IMR-90 (cell line): ENCODE measurements around the gene RASL10B. TPM values are rescaled to one million over a fixed set of nuclear protein-coding genes. Genes with fewer than 3 reads are reported as not detected.

Source experiments
- ATAC-seq: fragments of 200-7000 bp; cut with Tn5 transposase; 2 replicates; pipeline ENCODE4 v1.9.1; 2020; ENCODE audit warnings: low read depth, mild to moderate bottlenecking, moderate library complexity
- BruUV-seq: library from RNA; stranded (reverse); fragments of 400-500 nt; replicated peaks from 2 replicates; lab custom pipeline; 2021; lab: Mats Ljungman, UMichigan
- CTCF ChIA-PET: fragments of 300-600 bp; formaldehyde crosslinking; extraction: SDS; loops from one replicate; lab custom pipeline; 2021; ENCODE audit warnings: antibody characterized with exemption; lab: Yijun Ruan, JAX
- POLR2A ChIA-PET: fragments of 300-600 bp; sonication (Branson Sonifier 250); formaldehyde crosslinking; loops from one replicate; lab custom pipeline; 2022; ENCODE audit warnings: antibody characterized with exemption; ENCODE audit not compliant: unreplicated experiment; lab: Charles Lee
- DNase-seq: peaks from one replicate; pipeline ENCODE4 v3.0.0; 2013
- H2AFZ ChIP-seq: replicated peaks from 2 replicates; pipeline ENCODE3; 2013; ENCODE audit warnings: low read length, mild to moderate bottlenecking; ENCODE audit not compliant: poor library complexity
- H2AK5ac ChIP-seq: 2 replicates; pipeline ENCODE4 v1.6.1; 2013; ENCODE audit warnings: low read depth, low read length, inconsistent platforms
- H2AK9ac ChIP-seq: replicated peaks from 2 replicates; pipeline ENCODE3; 2013; ENCODE audit warnings: mild to moderate bottlenecking, low read depth, low read length, moderate library complexity; ENCODE audit not compliant: poor library complexity
- H2BK120ac ChIP-seq: 2 replicates; pipeline ENCODE4 v1.6.1; 2013; ENCODE audit warnings: low read depth, low read length, inconsistent platforms
- H2BK15ac ChIP-seq: 3 replicates; pipeline ENCODE4 v1.6.1; 2013; ENCODE audit warnings: low read depth, low read length, inconsistent platforms
- H2BK20ac ChIP-seq: 2 replicates; pipeline ENCODE4 v1.6.1; 2013; ENCODE audit warnings: low read depth, mild to moderate bottlenecking, inconsistent platforms, low read length, moderate library complexity
- H2BK5ac ChIP-seq: 2 replicates; pipeline ENCODE4 v1.6.1; 2013; ENCODE audit warnings: mild to moderate bottlenecking, low read depth, low read length, inconsistent platforms; ENCODE audit not compliant: poor library complexity, severe bottlenecking
- H3K14ac ChIP-seq: replicated peaks from 2 replicates; pipeline ENCODE4 v1.6.1; 2013; ENCODE audit warnings: low read depth, low read length, inconsistent platforms
- H3K18ac ChIP-seq: 2 replicates; pipeline ENCODE4 v1.6.1; 2013; ENCODE audit warnings: low read depth, low read length, control low read depth
- H3K23ac ChIP-seq: 2 replicates; pipeline ENCODE4 v1.6.1; 2013; ENCODE audit warnings: low read depth, low read length, inconsistent platforms
- H3K27ac ChIP-seq: 2 replicates; pipeline ENCODE4 v1.5.1; 2013; ENCODE audit warnings: mild to moderate bottlenecking, control low read depth, low read length; ENCODE audit not compliant: insufficient read depth
- H3K27me3 ChIP-seq: 2 replicates; pipeline ENCODE4 v1.6.1; 2013; ENCODE audit warnings: low read length; ENCODE audit not compliant: control insufficient read depth, insufficient read depth
- H3K36me3 ChIP-seq: 2 replicates; pipeline ENCODE4 v1.6.1; 2013; ENCODE audit warnings: low read length, mixed read lengths; ENCODE audit not compliant: control insufficient read depth, insufficient read depth
- H3K4ac ChIP-seq: 2 replicates; pipeline ENCODE4 v1.6.1; 2013; ENCODE audit warnings: low read depth, low read length, inconsistent platforms
- H3K4me1 ChIP-seq: 2 replicates; pipeline ENCODE4 v1.6.1; 2013; ENCODE audit warnings: low read length, mixed read lengths; ENCODE audit not compliant: control insufficient read depth, insufficient read depth
- H3K4me2 ChIP-seq: 2 replicates; pipeline ENCODE4 v1.6.1; 2013; ENCODE audit warnings: low read depth, mild to moderate bottlenecking, control low read depth, low read length, moderate library complexity
- H3K4me3 ChIP-seq: 2 replicates; pipeline ENCODE4 v1.5.1; 2013; ENCODE audit warnings: low read depth, mild to moderate bottlenecking, control low read depth, low read length, moderate library complexity; ENCODE audit not compliant: insufficient read depth
- H3K56ac ChIP-seq: 2 replicates; pipeline ENCODE4 v1.6.1; 2013; ENCODE audit warnings: low read length, inconsistent platforms; ENCODE audit not compliant: insufficient read depth; ENCODE audit errors: extremely low read depth
- H3K79me1 ChIP-seq, 2 experiments: 2 replicates each; pipeline ENCODE4 v1.6.1; 2013; ENCODE audit warnings: low read length in 2 of 2, inconsistent platforms in 1 of 2, low read depth in 1 of 2
- H3K9ac ChIP-seq: 2 replicates; pipeline ENCODE4 v1.6.1; 2013; ENCODE audit warnings: low read depth, low read length, control low read depth
- H3K9me1 ChIP-seq: 2 replicates; pipeline ENCODE4 v1.6.1; 2013; ENCODE audit warnings: low read length, inconsistent platforms; ENCODE audit not compliant: insufficient read depth
- H3K9me3 ChIP-seq: 2 replicates; pipeline ENCODE4 v1.6.1; 2013; ENCODE audit warnings: low read length; ENCODE audit not compliant: control insufficient read depth, insufficient read depth
- H4K20me1 ChIP-seq: 2 replicates; pipeline ENCODE4 v1.6.1; 2013; ENCODE audit warnings: low read length, inconsistent platforms; ENCODE audit not compliant: insufficient read depth
- H4K5ac ChIP-seq: 2 replicates; pipeline ENCODE4 v1.6.1; 2013; ENCODE audit warnings: mild to moderate bottlenecking, low read depth, low read length, control low read depth
- H4K8ac ChIP-seq, 2 experiments: 2 replicates each; pipeline ENCODE4 v1.6.1; 2013; ENCODE audit warnings: low read depth in 2 of 2, low read length in 2 of 2, control low read depth in 1 of 2, inconsistent platforms in 1 of 2
- H4K91ac ChIP-seq: 2 replicates; pipeline ENCODE4 v1.6.1; 2013; ENCODE audit warnings: low read depth, low read length, inconsistent platforms; ENCODE audit not compliant: insufficient read depth
- BHLHE40 ChIP-seq: fragments of 150-350 bp; IDR thresholded peaks from 2 replicates; pipeline ENCODE4 v1.6.1; 2016; ENCODE audit warnings: mild to moderate bottlenecking, low read depth, low read length
- CEBPB ChIP-seq: IDR thresholded peaks from 2 replicates; pipeline ENCODE4 v1.6.1; 2012; ENCODE audit warnings: low read depth, low read length, improper control_type of control experiment
- ELK1 ChIP-seq: fragments of 150-350 bp; IDR thresholded peaks from 2 replicates; pipeline ENCODE4 v1.6.1; 2016; ENCODE audit warnings: low read depth, mild to moderate bottlenecking, low read length, moderate library complexity, borderline replicate concordance
- MAZ ChIP-seq: IDR thresholded peaks from 2 replicates; pipeline ENCODE4 v1.6.1; 2012; ENCODE audit warnings: low read depth, mild to moderate bottlenecking, low read length, improper control_type of control experiment, moderate library complexity, borderline replicate concordance
- POLR2A ChIP-seq: IDR thresholded peaks from 2 replicates; pipeline ENCODE4 v1.6.1; 2012; ENCODE audit warnings: mild to moderate bottlenecking, low read depth, low read length
- RAD21 ChIP-seq: IDR thresholded peaks from 2 replicates; pipeline ENCODE4 v1.6.1; 2012; ENCODE audit warnings: low read length, improper control_type of control experiment
- RFX5 ChIP-seq: IDR thresholded peaks from 2 replicates; pipeline ENCODE4 v1.8.0; 2012; ENCODE audit warnings: low read depth, mild to moderate bottlenecking, low read length, moderate library complexity
- SMC3 ChIP-seq: fragments of 150-350 bp; IDR thresholded peaks from 2 replicates; pipeline ENCODE4 v1.6.1; 2016; ENCODE audit warnings: low read depth, mild to moderate bottlenecking, antibody characterized with exemption, low read length, moderate library complexity
- WGBS, 2 experiments: methylation state at CpG; one replicate each; pipeline versions ENCODE4 v1.1.5 to v1.1.7; 2013; ENCODE audit warnings: missing lambda C conversion rate in 2 of 2; ENCODE audit not compliant: insufficient read length in 1 of 2; ENCODE audit errors: extremely low coverage in 2 of 2; 5-methylcytosine and 5-hydroxymethylcytosine counted together
- dilution Hi-C: fragments of 300-500 bp; cut with HindIII; formaldehyde crosslinking; loops from one replicate; pipeline ENCODE4 v1.14.3; 2018; ENCODE audit warnings: low sequenced_read_pairs; ENCODE audit not compliant: unreplicated experiment
- in situ Hi-C: fragments of 300-500 bp; cut with MboI; formaldehyde crosslinking; loops from 3 replicates; pipeline ENCODE4 v1.14.3; 2019; ENCODE audit warnings: low sequenced_read_pairs, inconsistent platforms, mixed read lengths
- intact Hi-C: fragments of 100-400 bp; cut with micrococcal nuclease; formaldehyde crosslinking; loops from 2 replicates; pipeline ENCODE4 v1.10.0; 2022
- polyA plus RNA-seq, 3 experiments: library from polyadenylated mRNA; depleted of rRNA; stranded (reverse); fragments of >200 nt; gene quantifications; 2 replicates each; pipeline ENCODE4 v1.2.3, GENCODE V29; 2012; ENCODE audit warnings: low replicate concordance in 1 of 3
- total RNA-seq: library from RNA; depleted of rRNA; stranded (reverse); fragments of >200 nt; gene quantifications from 2 replicates; pipeline ENCODE4 v1.2.3, GENCODE V29; 2012

Gene RASL10B
- total and polyA plus RNA-seq, 2 of the 4 experiments (the other 2 are of a cell fraction), result 4.1 to 4.7 TPM

DNA sequence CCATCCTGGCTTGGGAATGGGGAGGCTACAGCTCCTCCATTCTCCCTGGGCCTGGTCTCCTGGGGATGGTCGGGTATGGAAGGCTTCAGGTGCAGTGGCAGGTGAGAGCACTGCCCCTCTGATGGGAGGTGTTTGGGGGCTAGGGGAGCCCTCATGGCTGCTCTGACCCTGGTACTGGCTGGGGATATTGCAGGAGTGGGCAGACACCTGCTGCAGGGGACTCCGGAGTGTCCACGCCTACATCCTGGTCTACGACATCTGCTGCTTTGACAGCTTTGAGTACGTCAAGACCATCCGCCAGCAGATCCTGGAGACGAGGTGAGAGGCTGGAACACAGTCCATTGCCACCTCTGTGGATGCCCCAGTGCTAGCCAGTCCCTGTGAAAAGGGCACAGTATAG is 8.8 kb downstream of the RASL10B start:
- H4K8ac ChIP-seq, result no peak overlapping the region
- no peaks in the 10 kb centered on the region for H3K4me1 ChIP-seq
- TF ChIP-seq MAZ (no peak), SMC3 (no peak), RAD21 (no peak), ELK1 (no peak), RFX5 (no peak), POLR2A (no peak), BHLHE40 (no peak), CEBPB (no peak)
- ChIA-PET CTCF (no interaction called here), POLR2A (no interaction called here)
- WGBS, 2 experiments, result 90% methylated on average over 2 of the region's 7 CpGs; no CpG with 5 or more reads in 1 of the 2 experiments
- H4K5ac ChIP-seq, result no peak overlapping the region
- peaks cover 39% of the 10 kb centered on the region for H3K27me3 ChIP-seq
- H2BK5ac ChIP-seq, result no peak overlapping the region
- no peak overlapping the region for H3K4ac ChIP-seq
- peaks cover 2% of the 10 kb centered on the region; the same call in 1 of the 2 replicates for H3K9me1 ChIP-seq
- H2BK15ac ChIP-seq, result no peak overlapping the region
- H3K4me3 ChIP-seq, result no peak overlapping the region
- H3K27ac ChIP-seq, result no peak overlapping the region
- no TSS peak for BruUV-seq
- H3K9me3 ChIP-seq, result no peaks in the 10 kb centered on the region
- intact Hi-C loops (loop anchor here (10.0 kb wide), 2 partner anchors 305 to 495 kb away; partner anchors contain the start of genes SLFN12 and SLFN5), dilution Hi-C loops (no loop called here), in situ Hi-C loops (loop anchor here (25.0 kb wide), 1 partner anchor 378 kb away; the partner anchor contains the start of gene SLFN11)
- no peak overlapping the region for H2AFZ ChIP-seq
- peaks cover 12% of the 10 kb centered on the region for H4K20me1 ChIP-seq
- no peak overlapping the region for H3K14ac ChIP-seq
- no peak overlapping the region for H4K91ac ChIP-seq
- no peak overlapping the region for H3K18ac ChIP-seq
- H2BK120ac ChIP-seq, result no peak overlapping the region
- H3K9ac ChIP-seq, result no peak overlapping the region
- H3K79me1 ChIP-seq, result no peaks in the 10 kb centered on the region
- no peak for DNase-seq
- H2AK9ac ChIP-seq, result no peak overlapping the region
- no peak overlapping the region for H3K4me2 ChIP-seq
- H2BK20ac ChIP-seq, result no peak overlapping the region
- H3K23ac ChIP-seq, result no peak overlapping the region
- ATAC-seq, result no peak
- no peak overlapping the region for H3K56ac ChIP-seq
- H2AK5ac ChIP-seq, result no peak overlapping the region
- H3K36me3 ChIP-seq, result no peaks in the 10 kb centered on the region
